Activated gamma-delta T cell (primary cell): Measurements from ENCODE around the gene GPR160.

Experiments used
- DNase-seq: peaks from one replicate; lab custom pipeline; 2025; lab: John Stamatoyannopoulos, UW

Gene GPR160

DNA sequence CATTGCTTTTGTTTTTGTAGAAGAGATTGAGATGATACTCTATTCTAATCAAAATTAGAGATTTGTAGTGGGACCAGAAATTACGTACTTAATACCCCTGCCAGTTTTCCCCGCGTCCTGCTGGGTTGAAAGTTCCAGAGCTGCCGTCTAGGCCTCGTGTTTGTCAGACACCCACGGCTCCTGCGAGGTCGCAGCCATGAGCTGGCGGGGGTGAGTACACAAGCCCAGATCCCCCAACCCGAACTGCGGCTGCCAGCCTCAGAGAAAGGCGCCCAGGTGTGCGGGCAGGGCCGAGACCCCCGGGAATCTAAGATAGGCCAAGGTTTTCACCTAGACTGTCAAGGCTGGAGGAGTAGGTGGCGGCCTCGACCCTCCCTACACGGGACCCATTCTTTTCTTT lies 26.3 kb downstream of the GPR160 start:
- DNase-seq, result no peak

DNA sequence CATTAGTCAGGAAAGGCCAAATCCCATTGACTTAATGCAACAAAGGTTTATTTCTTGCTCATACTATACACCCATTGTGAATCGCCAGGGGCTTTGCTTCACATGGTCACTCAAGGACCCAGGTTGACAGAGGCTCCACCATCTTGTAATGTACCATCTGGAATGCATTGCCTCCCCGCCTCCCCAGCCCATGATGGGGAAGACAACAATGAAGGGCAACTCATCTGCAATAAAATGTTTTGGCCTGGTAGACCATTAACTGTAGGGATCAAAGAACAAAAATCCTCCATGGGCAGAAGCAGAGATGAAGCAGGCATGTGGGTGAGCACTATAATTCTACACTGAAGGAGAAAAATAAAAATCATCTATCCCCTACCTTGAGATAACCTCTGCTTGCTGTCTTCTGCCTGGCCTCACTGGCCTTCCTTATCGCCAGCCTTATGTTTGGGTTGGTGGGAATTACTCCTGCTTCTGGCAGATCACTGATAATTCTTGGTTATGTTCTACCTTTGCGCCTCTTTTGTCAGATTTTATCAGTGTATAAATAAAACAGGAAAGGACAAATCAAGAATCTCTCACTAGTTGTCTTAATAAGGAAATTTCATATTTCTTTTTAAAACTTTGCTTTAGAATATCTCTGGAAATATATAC lies 37.8 kb downstream of the GPR160 start:
- DNase-seq, result no peak

DNA sequence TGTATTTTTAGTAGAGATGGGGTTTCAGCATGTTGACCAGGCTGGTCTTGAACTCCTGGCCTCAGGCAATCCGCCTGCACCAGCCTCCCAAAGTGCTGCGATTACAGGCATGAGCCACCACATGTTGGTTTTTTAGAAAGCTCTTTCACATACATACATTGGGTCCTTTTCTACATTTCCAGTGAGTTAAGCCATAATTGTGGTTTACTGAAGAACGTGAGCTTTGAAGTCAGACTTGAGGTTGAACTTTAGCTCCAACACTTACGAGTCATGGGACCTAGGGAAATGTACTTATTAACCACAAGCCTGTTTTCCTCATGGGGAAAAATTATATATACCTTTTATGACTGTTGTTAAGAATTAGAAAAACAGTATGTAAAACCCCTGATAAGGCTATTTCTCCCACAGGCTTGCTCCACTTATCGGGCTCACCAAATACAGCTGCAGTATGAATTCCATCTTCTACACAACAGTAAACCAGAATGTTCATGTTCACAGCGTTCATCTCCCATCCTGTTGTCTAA lies 39.0 kb downstream of the GPR160 start:
- DNase-seq, result no peak

DNA sequence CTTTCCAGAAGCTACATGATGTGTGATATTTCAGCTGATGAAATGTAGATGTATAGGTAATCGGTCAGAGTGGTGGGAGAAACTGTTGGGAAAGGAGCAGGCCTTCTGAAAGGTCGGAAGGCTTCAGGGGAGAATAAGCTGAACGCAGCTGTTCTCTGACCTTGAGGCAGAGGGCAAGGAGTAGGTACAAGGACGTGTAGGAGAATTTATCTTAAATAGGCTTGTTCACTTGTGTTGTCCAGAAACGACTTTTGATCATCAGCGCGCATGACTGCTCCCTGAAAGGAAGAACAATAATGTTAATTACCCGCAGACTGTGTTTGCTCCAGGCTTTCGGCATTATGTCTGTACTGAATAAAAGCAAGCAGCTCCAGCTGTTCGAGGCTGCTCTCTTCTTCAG lies 39.6 kb downstream of the GPR160 start:
- DNase-seq, result no peak

DNA sequence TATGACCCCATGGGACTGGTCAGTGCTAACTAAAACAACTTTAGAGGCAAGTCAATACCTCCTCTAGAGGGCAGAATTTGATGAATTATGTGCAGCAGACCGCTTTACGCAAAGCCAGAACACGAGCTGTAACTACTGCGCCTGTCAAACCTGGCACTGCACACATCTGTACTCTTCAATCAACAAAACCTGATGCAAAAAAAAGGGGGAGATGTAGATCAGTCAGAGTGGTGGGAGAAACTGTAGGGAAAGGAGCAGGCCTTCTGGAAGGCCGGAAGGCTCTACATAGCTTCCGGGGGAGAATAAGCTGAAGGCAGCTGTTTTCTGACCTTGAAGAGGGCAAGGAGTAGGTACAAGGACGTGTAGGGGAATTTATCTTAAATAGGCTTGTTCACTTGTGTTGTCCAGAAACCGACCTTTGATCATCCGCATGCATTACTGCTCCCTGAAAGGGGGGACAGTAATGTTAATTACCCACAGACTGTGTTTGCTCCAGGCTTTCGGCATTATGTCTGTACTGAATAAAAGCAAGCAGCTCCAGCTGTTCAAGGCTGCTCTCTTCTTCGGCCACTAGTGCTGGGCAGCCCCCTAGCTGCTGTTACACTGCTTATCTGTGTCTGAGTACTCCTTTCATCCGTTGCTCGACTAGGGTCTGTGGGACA lies 41.0 kb downstream of the GPR160 start:
- DNase-seq, result no peak

DNA sequence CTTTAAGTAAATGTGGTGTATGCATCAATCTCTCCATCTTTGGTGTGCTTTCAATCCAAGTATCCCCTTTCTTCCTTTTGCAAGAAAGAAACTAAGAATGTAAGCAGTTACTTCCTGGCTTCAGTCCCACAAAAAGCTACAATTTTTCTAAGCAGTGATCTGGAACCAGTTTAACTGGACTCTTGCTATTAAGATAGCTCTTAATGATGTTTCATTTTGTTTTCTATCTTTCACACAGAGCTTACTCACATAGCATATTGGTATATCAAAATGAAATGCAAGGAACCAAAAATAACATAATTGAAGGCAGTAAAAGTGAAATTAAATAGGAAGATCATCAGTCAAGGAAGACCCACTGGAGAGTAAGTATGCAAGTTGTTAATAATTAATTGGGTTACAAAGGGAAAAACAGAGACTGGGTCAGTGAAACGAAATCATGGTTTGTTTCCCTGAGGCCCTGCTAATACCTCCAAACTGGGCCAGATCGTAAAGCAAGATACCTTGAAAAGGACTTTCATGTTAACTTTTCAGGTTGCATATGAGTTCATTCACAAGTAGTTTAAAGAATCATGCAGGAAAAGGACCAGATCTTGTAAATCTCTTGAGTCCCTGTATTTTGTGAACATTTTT lies 41.9 kb downstream of the GPR160 start:
- no peak for DNase-seq

DNA sequence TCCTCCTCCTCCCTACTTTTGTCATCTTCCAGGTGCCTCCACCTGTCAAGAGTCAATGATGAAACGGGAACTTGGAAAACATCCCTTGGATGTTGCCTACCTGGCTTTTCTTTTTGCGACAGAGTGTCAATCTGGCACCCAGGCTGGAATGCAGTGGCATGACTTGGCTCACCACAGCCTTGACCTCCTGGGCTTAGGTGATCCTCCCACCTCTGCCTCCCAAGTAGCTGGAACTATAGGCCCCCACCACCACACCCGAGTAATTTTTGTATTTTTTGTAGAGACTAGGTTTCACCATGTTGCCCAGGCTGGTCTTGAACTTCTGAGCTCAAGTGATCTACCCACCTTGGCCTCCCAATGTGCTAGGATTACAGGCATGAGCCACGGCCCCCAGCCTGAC lies 42.8 kb downstream of the GPR160 start:
- no peak for DNase-seq

DNA sequence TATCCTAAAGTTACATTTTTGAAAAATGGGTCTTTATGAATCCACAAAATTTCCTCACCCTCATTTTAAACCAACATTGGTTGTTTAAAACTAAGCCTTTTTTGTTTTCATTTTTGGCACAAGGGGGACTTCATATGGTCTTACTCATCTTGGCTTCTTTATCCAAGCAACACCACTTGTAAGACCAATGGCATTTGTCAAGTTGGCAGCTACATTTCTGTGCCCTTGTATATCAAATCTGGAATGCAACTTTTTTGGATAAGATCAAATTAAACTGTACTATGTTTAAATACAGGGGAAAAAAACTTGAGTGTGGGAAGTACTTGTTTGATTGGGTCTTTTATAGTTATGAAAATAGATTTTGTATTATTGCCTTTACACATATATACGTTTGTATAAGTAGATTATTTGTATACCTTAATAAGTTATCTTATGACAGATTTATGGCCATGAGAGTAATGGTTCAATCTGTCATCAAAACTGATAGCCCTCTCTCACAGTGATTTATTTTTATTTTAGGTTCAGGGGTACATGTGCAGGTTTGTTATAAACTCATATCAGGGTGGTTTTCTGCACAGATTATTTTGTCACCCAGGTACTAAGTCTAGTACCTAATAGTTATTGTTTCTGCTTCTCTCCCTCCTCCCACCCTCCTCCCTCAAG lies 43.4 kb downstream of the GPR160 start:
- DNase-seq, result no peak

DNA sequence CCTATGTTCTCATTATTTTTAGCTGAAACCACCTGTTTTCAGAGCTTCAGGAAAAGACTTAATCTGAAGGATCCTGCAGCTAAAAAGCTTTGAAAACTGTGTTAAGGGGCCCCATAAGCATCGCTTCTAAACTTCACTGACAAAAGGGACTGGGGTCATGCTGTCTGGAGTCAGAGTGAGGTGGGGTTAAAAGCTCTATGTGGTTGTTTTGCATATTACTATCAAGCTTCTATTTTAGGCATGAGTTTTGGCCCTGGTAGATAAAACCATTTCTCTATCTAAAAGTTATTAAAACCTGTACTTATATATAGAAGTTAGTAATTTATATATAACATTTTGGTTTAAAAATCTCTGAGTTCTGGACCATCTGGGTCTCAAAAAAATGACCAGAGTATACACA lies 45.5 kb downstream of the GPR160 start:
- no peak for DNase-seq

DNA sequence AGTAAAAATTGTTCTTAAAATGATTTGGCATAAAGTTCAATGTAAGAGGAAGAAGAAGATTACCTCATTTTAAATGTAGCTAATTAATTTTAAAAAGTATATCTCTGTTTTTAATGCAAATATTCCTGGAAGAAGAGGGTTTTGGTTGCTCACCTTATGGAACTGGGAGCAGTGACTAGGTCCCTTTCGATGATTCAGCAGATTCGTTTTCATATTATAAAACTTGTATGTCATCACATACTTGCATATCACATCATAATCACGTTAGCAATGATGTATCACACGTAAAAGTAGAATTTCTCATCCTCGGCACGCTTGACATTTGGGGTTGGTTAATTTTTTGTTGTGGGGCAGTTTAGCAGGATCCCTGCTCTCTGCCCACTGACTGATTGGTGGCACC lies 47.6 kb downstream of the GPR160 start:
- no peak for DNase-seq

DNA sequence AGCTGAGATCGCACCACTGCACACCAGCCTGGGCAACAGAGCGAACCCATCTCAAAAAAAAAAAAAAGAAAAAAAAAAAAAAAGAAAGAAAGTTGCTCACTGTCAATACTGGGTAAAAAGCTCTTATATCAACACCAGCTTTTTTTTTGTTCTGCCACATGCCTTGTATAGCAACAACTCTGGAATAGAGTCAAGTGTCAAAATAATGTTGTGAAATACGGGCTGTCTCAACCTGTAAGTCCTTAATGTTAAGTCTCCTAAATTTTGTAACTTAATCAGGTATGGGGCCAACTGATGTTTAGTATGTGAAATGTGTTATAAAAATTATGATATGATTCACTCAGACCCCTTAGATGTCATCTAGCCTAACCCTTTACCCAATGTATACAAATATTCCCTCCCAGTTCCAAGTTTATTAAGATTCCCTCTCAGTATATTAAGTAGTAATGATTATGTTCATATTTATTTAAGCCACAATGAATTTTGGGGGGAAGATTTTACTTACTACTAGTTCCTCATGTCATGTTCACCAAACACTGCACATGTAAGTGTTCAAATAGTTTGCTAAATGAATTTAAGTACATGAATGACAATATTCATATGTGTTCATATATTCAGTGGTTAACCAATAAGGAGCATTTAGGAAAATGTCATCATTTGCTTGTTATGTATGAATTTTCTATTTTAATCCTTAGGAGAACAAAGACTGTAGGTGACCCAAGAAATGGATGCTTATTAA lies 52.2 kb downstream of the GPR160 start:
- DNase-seq, result no peak

DNA sequence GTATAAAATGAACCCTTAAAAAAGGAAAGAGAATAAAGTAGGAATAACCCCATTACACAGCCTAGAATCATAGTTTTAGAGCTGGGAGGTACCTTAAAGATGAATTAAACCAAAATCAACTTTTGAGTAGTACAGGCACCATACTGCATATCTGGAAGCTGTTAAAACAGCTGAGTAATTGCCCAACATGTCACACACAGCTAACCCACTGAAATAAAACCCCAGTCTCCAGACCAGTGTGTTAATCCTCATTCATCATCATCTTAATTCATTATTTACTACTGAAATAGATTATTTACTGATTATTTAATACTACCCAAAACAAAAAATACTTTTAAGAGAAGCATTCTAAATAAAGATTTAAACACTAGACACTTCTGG lies 52.8 kb downstream of the GPR160 start:
- DNase-seq, result no peak

DNA sequence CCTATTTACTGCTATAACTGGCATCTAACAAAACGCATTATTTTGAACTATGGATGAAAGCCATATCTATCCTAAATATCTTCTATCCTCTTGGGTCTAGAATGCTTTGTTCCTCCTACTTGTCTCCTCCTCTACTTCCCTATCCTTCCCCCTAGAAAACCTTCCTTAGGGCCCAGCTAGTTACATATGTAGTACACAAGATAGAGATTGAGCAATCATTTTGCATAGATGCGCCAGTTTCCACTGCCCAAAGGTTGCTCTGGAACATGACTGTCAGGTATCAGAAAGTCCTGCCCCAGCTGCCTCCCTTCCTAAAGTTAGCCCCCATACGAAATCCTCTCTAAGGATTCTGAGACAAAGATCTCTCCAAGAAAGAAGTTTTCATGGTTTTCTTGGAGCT lies 55.1 kb downstream of the GPR160 start:
- no peak for DNase-seq

DNA sequence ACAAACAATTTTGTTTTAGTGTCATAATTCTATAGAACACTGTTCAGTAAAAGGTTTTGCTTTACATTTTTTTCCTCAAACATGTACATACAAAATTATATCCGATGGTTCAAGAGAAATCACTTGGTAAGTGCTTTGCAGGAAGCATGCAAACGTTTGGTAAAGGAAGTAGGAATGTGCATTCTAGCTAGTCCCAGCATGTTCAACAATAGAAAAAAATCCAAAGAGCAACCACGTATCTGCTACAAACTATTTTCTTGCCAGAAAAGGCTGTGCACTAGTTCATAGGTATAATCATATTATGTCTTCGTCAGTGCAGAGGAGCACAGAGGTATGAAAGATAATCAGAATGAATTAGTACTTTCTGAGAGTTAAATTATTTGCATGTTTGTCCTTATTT lies 58.0 kb downstream of the GPR160 start:
- no peak for DNase-seq

DNA sequence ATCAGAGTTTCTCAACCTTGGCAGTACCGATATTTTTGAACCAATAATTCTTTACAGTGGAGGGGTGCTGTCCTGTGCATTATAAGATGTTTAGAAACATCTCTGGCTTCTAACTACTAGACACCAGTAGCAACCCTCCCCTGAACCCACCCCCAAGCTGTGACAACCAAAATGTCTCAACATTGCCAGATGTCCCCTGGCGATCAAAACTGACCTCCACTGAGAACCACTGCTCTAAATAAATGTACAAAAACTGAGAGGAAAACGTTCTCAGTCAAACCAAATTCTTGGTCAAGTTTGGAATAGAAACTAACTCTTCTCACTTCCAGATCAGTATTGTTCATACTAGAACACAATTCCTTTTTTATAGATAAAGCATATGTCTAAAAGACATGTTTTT lies 58.5 kb downstream of the GPR160 start:
- DNase-seq, result no peak

DNA sequence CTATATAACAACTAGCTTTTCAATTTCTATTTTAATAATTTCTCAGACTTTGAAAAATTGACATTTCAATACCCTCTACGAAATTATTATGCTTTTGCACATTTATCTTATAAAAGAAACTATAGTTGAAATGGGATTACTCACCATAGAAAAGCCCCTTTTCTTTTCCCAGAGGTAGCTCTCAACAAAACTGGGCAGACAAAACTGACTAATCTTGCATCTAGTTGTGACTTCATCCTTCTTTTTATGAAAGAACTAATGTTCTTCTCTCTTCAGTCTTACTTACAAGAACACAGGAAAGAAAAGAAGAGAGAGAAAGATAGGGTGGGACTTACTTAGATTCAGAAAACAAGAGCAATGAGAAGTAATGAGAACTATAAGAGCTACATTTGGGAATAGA lies 61.0 kb downstream of the GPR160 start:
- DNase-seq, result no peak

DNA sequence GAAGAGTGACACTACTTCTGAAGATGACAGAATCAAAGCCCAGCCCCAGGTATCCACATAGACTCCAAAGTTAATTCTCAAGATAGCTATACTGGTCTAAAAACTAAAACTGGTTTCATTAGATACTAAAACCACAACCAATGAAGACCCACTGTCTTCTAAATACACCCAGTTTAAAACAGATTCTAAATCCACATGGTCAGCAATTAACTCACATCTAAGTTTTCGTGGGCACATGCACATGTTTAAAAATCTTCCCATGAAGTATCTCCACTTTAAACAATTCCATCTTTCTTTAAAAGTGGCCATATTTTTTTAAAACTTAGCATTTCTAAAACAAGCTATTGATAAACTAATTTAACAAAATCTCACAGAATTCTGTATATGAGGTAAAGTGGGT lies 63.1 kb downstream of the GPR160 start:
- no peak for DNase-seq

DNA sequence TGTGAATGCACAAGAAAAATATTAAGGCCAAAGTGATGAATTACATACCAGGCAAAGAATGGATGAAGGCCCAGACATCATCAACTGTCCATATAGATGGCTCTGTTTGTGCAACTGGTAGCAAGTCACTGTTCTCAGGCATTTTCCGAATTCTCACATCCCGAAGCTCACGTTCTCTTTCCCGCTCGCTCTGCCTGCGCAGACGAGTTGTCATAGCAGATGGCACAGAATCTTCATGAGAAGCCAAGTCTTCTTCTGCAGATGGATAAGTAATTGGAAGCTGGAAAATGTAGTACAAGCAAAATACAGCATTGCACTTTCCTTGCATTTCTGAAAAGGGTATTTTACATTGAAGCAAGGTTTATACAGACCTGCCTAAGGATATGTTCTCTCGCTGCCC lies 64.6 kb downstream of the GPR160 start:
- no peak for DNase-seq

DNA sequence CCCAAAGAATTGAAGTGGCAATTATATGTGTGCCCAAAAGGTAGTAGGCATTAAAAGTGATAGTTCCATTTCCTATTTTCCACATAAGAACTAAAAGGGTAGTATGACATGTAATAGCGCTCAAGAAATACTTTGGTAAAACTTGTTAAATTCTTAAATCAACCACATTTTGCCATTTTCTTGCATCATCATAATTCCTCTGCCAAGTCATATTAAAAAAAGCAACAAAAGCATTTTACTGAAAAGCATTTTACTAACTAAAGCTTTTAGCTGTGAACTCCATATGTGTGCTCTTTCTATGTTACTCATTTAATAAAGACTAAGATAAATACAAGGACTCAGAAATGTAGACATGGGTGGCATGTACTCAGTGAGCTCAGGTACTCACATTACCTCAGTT lies 70.1 kb downstream of the GPR160 start:
- DNase-seq, result no peak

DNA sequence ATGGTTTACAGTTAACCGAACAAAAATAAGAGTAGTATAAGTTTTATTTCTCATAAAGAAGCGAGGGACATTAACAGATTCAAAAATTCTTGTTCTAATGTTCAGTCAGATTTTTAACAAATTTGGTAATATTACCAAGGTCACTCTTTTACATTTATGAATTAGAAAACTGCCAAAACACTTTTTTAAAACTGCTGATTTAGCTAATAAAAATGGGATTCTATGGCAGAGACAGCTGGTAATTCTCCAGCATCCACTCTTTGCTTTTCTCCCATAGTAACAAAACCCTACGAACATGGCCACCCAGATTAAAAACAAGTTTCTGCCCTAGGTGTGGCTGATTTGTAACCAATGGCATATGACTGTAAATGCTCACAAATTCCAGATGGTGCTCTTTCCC lies 71.2 kb downstream of the GPR160 start:
- DNase-seq, result no peak

DNA sequence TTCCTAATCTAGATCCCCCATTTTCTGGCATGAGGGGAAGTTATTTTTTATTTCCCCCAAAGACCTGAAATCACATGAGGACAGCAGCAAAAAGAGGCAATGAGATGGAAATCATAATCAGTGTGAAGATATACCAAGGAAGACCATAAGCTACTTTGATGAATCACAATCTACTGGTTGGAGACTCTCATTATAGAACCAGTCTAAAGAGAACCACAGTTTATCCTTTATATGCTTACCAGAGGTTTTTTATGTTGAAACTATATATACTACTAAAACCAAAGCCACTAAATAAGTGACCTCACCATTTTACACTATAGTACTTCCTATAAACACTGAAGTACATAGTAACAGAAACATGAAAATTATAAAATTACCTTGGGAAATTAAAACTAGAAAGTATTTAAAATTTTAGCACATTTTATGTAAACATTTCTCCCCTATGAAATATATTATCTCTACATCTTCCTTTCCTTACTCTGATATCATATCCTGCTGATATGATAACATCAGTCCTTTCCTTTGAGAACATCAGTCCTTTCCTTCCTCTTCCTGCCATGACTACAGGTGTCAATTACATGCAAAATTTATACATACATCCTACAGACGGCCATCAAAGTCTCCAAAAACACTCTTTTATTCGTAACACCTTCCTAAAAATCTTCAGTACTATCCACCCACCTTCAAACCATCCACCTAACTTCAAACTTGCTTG lies 71.9 kb downstream of the GPR160 start:
- no peak for DNase-seq
